ENCODE data around the gene RAPGEF2.
"Not testable (repeated sequence)": the region's sequence is repeated elsewhere in the genome, so short reads cannot be mapped to it uniquely, and the experiment has no call there.

RAPGEF2 gene

DNA sequence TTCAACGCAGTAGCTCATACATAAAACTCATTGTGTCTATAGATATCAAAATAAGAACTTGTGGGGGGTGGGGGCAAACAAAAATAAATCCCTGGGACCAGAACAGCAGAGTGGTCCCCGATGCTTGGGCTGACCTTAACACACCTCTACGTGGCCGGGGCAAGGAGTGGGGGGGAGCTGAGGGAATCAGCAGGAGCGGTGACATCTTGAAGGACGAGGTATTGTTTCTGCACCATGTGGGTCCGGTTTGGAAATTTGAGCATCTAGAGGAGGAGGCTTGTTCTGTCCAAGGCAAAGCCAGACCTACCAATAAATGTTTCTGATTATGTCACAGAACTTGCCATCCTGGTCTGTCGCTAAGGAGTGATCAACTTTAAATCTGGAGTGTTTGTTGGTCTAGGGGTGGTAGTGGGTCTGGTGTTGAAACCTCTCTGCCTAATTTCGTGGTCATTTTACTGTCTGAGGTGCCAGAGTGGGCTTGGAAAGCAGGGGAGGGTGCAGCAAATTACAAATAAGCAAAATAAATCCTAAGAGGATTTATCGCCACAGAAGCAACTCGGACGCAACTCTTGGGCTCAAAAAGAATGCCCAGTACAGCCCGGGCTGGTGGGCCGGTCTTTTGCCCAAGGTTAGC lies 774 bp upstream of the RAPGEF2 start:
- DNase-seq, result no peak

DNA sequence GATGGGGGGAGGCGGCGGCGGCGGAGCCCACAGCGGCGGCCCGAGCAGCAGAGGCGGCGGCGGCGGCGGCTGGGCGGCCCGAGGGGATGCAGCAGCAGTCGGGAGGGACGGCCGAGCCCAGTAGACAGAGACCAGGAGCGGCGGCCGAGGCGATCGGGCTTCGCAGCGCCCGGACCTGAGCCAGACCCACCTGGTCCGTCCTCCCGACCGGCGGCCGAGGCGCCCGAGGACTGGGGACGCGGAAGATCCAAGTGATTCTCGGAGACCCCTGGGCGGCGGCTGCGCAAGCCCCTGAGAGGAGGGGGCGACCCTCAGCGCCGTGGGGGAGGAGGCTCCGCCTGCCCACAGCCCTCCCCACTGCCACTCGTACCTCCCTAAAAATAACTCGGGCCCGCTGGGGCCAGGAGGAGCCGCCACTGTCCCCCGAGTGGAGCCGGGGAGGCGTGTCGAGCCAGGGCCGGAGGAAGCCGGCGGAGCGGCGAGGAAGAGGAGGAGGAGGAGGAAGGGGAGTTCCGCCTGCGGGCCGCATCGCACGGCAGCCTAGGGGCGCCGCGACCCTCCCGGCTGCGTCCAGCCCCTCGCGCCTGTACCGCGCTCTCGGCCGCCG lies 608 bp downstream of the RAPGEF2 start:
- DNase-seq, result peak; percentile 10

GRCh38 chr4:159104694-159105414 lies 2.0 kb downstream of the RAPGEF2 start:
- DNase-seq, result no peak

- no peak for DNase-seq
Observed at GRCh38 chr4:159105761-159106243, 2.9 kb downstream of the RAPGEF2 start.

- DNase-seq, result no peak
Observed at GRCh38 chr4:159106636-159107035, 3.8 kb downstream of the RAPGEF2 start.

GRCh38 chr4:159107203-159107925 lies 4.5 kb downstream of the RAPGEF2 start:
- DNase-seq, result no peak

GRCh38 chr4:159108124-159108523 lies 5.2 kb downstream of the RAPGEF2 start:
- DNase-seq, result no peak

DNA sequence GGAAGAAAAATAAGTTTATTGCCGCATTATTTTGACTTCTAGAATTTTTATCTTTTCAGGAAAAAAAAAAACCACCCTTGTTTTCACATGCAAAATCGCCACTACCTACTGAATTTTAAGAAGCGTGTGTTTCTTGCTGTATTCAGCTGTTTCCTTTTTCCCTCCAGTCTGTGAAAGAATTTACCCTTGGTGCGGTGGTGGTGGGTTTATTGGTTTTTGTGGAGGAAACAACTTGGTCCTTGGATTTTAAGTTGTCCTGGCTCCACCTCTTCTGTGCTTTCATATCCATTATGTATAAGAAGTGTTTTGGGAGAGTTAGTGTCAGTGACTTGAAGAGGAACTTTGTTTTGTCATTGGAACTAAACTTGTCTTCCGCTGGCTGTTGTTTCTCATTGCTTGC lies 8.1 kb downstream of the RAPGEF2 start:
- no peak for DNase-seq

DNA sequence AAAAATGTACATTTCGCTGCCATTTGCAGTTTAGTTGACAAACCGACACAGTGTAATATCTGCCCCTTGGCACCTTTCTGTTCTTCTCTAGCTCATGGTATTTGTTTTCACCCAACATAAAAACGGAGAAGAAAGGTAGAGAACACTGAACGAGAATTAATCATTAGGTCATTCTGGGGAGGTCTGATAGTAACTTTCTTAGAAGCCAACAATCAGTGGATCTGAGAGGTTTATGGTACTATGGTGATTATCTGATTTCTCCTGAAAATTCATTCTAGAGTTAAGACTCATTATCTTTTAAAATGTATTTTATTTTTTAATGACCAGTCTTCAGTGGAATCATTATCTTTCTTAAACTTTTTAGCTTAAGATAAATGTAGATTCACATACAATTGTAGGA lies 8.5 kb downstream of the RAPGEF2 start:
- no peak for DNase-seq

DNA sequence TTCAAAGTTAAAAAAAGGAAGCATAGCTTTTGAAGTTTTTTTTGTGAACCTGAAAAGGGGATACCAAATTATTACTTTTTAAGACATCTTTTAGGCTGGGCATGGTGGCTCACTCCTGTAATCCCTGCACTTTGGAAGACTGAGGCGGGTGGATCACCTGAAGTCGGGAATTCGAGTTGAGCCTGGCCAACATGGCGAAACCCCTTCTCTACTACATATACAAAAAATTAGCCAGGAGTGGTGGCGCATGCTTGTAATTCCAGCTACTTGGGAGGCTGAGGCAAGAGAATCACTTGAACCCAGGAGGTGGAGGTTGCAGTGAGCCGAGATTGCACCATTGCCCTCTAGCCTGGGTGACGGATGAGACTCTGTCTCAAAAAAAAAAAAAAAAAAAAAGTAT lies 10.5 kb downstream of the RAPGEF2 start:
- not testable (repeated sequence) for DNase-seq

- DNase-seq, result not testable (repeated sequence)
Observed at GRCh38 chr4:159116098-159116497, 13.2 kb downstream of the RAPGEF2 start.

DNA sequence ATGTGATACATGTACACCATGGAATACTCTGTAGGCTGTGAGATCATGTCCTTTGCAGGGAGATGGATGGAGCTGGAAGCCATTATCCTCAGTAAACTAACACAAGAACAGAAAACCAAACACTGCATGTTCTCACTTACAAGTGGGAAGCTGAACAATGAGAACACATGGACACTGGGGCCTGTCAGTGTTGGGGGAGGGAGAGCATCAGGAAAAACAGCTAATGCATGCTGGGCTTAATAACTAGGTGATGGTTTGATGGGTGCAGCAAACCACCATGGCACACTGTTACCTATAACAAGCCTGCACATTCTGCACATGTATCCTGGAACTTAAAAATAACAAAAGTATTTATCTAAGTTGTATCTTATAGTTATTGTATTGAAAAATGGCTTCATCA lies 13.8 kb downstream of the RAPGEF2 start:
- not testable (repeated sequence) for DNase-seq

- DNase-seq, result no peak
Observed at GRCh38 chr4:159117564-159117963, 14.7 kb downstream of the RAPGEF2 start.

DNA sequence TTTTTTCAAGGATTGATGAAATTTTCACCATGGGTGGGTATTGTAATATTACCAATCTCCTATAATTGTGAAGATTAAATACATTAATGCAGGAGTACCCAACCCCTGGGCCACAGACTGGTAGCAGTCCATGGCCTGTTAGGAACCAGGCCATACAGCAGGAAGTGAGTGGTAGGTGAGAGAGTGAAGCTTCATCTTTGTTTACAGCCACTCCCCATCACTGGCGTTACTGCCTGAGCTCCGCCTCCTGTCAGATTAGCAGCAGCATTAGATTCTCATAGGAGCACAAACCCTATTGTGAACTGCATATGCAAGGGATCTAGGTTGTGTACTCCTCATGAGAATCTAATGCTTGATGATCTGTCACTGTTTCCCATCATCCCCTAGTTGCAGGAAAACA lies 15.1 kb downstream of the RAPGEF2 start:
- DNase-seq, result no peak

GRCh38 chr4:159121371-159121770 lies 18.5 kb downstream of the RAPGEF2 start:
- no peak for DNase-seq

DNA sequence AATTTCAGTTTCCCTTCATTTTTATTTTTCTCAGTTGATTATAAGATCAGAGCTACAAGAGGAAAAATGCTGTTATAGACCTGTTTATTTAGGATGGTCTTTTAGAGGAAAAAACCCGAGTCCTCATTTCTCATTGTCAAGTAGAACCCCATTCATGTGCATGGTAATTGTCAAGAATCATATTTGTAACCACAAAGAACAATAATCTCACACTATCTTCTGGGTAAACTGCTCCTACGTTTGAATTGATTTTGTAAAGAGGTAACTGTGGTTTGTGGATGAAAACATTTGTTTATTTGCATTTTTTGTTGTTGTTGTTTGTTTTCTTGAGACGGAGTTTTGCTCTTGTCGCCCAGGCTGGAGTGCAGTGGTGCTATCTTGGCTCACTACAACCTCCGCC lies 23.8 kb downstream of the RAPGEF2 start:
- DNase-seq, result no peak

- no peak for DNase-seq
Observed at GRCh38 chr4:159127745-159128518, 25.1 kb downstream of the RAPGEF2 start.

DNA sequence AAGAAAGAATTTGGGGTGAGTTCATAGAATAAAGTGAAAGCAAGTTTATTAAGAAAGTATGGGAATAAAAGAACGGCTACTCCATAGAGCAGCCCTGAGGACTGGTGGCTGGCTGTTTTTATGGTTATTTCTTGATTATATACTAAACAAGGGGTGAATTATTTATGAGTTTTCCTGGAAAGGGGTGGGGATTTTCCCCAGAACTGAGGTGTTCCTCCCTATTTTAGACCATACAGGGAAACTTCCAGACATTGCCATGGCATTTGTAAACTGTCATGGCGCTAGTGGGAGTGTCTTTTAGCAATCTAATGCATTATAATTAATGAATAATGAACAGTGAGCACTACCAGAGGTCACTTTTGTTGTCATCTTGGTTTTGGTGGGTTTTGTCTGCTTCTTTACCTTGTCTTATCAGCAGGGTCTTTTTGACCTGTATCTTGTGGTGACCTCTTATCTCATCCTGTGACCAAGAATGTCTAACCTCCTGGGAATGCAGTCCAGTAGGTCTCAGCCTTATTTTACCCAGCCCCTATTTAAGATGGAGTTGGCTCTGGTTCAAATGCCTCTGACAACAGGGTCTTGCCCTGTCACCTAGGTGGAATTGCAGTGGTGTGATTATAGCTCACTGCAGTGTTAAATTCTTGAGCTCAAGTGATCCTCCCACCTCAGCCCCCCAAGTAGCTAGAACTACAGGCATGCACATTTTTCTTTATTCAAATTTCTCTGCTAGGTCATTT lies 27.1 kb downstream of the RAPGEF2 start:
- no peak for DNase-seq

DNA sequence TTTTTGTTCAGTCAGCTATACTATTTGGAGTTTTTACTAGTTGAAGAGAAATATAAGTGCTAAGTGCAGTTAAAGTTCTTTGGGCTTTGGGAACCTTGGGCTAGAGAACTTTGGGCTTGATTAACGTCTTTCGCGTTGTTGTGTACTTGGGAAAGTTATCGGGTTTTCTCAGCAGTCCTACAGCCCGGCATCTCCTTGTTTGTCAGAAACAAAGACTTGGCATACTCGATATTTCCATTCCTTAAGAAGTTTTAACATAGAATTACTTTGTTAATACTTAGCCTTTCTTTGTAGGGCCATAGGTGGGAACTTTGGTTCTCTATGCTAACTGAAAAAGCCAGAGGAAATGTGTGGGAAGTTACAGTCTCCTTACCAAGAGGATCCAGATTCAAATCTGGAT lies 28.7 kb downstream of the RAPGEF2 start:
- DNase-seq, result no peak

DNA sequence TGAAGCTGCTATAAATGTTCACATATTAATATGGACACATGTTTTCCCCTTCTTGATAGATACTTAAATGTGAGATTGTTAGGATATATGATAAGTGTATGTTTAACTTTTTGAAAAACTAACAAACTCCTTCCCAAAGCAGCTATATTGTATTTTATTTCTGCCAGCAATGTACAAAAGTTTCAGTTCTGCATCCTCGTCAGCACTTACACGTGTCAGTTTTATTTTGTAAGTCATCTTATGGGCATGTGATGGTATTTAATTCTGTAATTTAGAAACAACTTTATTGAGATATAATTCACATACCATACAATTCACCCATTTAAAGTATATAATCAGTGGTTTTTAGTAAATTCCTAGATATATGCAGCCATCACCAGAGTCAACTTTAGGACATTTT lies 31.6 kb downstream of the RAPGEF2 start:
- DNase-seq, result no peak

DNA sequence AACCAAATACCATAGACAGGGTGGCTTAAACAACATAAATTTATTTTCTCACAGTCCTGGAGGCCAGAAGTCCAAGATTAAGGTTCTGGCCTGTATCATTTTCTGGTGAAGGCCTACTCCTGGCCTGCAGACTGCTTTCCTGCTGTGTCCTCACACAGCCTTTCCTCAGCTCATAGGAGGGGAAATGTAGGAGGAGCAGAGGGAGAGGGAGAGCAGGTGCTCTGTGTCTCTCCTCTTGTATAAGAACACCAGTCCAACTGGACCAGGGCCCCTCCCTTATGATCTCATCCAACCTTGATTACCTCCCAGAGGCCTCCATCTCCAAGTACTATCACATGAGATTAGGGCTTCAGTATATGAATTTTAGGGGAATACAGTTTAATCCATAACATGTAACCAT lies 34.3 kb downstream of the RAPGEF2 start:
- no peak for DNase-seq

GRCh38 chr4:159138436-159138835 lies 35.6 kb downstream of the RAPGEF2 start:
- no peak for DNase-seq

Measured in activated gamma-delta T cell treated with Interleukin-2 at 50 U/mL for 16 hours (primary cell).